Mesenteric fat pad (tissue), 1 donor: ENCODE results near the gene SLC7A9. TPM values are rescaled to one million over a fixed set of nuclear protein-coding genes. Genes with fewer than 3 reads are reported as not detected.

Source experiments
- DNase-seq: peaks from one replicate; pipeline ENCODE4 v3.0.0-alpha.2; 2020; ENCODE audit warnings: low spot score
- total RNA-seq: library from RNA; stranded (reverse); fragmentation: NEBNext Ultra II Directional; extraction: Animal tissue kit (Norgen Biotek cat#: 25700); gene quantifications from one replicate; pipeline ENCODE4 v1.2.1, GENCODE V29; 2021
- donor health status: DM: yes; HTN: yes; CAD: no.

Gene SLC7A9
- total RNA-seq, 1 donor from 2014 or later: 0.29 TPM

GRCh38 chr19:32828643-32829344 is 40.8 kb downstream of the SLC7A9 start:
- peak; percentile 37 for DNase-seq

- no peak for DNase-seq
These were observed 41.4 kb downstream of the SLC7A9 start for GRCh38 chr19:32828139-32828538.

DNA sequence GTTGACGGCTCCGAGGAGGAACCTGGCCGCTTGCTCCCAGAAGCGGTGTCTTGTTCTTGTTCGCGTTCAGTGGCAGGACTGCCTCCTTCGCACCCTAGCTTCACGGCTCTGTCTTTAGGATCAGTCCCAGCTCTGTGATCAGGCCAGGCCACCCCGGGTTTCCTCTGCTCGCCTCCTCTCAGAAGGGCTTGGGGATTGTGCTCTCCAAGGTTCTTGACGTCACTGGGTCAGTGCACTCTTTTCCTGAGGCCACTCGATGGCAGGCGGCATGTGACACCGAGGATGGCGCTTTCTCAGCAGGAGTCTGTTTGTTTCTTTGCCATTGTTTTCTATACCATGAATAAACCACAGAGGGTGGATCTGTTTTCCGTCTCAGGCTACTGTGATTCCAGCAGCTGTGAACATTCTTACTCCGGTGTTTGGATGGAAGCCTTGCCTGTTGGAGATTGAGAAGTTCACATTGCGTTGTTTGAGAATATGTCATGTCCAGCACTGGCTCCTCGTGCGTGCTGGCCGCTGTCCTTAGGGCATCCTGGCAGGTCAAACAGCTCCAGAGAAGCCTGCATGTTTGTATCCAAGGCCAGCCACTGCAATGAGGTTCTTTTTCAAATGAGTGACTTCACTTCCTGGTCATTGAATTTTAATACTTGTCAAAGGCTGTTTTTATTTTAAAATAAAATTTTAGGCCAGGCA is 44.5 kb downstream of the SLC7A9 start:
- peak; percentile 73 for DNase-seq

DNA sequence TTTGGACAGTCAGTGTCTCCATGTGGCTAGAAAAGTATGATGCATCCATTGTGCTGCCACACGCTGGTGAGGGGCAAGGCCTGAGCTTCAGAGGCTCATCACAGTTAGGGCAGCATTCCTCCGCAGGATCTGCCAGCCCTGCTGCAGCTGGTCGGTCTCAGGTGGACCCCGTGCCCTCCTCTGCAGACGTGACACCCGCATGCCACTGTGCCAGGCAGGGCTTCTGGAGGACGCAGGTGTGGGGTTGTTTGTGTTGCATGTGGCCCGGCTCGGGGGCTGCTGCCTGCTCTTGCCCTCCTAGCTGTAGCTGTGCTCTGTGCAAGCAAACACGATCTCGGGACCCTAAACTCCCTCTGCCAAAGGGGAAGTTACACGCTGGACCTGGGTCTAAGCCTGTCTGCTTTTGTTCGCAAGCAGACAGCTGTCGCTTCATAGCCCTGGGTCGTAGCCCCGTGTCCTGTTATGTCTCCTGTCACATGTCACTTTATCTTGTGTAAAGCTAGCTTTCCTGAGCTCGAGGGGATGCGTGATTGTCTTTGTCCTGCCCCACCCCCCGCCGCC is 45.3 kb downstream of the SLC7A9 start:
- DNase-seq: peak; percentile 87

- peak; percentile 59 for DNase-seq
These were observed 45.8 kb downstream of the SLC7A9 start for GRCh38 chr19:32823747-32824102.

DNA sequence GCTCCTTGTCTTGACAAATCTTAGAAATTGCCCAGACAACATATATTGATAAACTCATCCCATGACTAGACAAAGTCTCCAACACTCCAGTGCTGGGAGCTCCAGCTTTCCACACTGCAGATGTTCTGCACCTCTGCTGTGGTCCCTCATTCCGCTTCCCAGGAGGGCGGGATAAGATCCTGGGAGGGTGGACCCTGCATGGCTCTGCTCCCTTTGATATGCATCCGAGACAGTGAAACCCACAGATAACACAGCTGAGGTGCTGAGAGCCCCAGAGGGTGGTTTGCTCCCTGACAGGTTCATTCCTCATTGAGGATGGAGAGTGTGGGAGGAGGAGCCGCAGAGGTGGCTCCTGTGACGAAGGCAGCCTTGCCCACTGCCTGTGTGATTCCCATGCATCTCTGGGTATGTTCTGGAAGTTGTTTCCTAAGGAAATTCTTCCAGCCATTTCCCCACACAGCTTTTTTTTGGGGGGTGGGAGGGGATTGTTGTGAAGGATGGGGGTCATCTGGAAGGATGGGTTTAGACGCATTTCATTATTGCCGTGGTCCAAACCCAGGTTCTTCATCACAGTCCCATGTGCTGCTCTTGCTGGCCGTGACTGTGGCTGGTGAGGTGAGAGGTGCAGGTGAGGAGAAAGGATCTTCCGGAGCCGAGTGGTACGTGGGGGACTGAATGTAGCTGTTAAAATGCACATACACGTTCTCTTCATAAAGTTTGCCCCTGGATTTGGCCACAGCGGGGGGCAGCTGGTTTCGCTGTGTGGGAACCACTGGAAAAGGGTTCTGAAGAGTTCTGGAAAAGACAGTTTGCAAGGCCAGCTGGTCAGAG is 46.4 kb downstream of the SLC7A9 start:
- peak; percentile 67 for DNase-seq

- DNase-seq: peak; percentile 60
These were observed 49.9 kb downstream of the SLC7A9 start for GRCh38 chr19:32819419-32820400.

DNA sequence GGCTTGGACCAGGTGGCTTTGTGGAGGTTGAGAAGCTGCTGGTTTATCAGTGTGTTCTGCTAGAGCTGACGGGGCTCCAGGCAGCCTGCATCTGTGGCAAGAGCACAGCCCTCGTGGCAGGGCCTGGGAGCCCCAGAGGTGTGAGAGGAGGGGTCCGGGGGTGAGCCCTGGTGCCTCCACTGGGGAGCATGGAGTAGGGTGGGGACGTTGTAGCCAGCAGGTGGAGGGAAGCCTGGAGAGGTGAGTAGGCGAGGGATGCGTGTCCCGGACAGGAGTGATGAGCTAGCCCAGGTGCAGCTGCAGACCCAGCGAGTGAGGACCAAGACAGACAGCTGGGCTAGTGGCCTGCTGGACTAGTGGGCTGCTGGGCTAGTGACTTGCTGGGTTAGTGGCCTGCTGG is 51.0 kb downstream of the SLC7A9 start:
- peak; percentile 72 for DNase-seq

DNA sequence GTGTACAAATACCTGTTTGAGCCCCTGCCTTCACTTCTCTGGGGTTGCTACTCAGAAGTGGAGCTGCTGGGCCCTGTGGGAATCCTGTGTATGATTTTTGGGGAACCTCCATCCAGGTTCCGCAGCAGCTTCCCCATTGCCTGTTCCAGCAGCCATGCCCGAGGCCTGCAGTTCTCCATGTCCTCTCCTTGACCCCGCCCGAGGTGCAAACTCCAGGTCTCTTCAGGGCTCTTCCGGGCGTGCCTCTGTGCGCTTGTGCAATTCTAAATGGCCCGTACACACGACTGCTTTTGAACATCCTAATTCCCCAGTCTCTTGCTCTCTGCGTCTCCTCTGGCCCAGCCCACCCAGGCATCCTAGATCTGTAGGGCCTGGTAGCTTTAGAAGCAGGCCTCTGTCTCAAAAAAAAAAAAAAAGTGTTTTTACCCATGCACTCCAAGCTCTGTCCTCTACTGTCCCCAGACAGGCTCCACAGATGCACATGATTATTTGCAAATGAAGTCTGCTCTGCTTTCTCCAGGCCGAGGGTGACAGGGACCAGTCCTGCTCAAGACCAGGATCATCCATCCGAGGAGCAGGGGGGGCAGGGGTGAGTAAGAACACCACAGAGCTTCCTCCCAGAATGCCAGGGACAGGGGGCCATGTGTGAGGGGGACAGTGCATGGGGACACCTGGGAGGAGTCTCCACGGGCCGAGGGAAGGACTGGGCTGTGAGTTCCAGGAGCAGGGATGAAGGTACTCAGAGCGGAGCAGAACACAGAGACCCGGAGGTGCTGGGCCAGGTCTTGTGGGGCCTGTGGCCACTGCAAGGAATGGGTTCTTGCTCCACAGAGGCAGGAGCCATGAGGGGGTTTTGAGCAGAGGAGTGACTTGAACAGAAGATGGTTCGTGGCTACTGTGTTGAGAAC is 51.7 kb downstream of the SLC7A9 start:
- DNase-seq: peak; percentile 68

DNA sequence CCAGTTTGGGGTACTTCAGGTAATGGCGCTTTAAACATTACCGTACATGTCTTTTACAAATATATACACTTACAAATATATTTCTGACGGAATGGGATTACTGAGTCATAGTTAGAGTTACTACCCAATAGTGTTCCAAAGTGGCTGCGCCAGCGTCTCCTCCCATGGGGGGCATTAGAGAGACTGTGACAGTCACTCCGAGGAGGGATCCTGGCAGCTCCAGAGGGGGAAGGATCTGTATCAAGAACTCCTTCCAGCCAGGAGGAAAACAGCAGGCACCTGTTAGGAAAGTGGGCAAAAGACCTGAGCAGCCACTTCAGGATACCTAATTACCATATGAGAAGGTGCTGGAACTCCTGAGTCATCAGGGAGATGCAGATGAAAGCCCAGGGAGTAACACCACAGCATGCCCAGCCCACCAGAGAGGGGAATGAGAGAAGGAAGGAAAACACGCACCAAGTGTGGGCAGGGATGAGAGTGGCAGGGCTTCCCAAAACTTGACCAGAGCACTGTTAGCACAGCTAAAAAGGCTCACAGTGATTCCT is 52.9 kb downstream of the SLC7A9 start:
- peak; percentile 55 for DNase-seq

- no peak for DNase-seq
These were observed 54.9 kb downstream of the SLC7A9 start for GRCh38 chr19:32814624-32815023.

DNA sequence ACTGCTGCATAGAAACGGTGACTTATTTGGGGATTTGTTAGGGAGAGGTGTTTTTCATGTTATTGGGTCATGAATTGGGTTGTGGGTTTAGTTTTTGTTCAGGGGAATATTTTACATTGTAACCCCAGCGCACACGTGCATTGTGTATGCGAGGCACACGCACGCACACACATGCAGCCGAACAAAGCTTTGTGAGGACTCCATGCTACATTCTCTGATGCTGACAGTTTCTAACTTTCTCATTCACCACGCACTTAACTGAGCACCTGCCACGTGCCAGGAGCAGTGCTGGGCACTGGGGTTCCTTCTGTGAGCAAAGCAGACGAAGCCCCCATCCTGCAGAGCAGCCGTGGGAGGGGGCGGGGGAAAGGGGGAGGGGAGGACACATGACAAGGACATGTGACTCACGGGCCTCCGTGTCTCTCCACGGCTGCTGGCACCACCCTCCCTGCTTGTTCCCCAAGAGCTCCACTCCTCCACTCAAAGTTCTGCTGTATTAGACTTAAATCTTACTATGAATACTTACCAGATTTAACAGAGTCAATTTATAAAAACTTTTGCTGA is 55.6 kb downstream of the SLC7A9 start:
- no peak for DNase-seq

DNA sequence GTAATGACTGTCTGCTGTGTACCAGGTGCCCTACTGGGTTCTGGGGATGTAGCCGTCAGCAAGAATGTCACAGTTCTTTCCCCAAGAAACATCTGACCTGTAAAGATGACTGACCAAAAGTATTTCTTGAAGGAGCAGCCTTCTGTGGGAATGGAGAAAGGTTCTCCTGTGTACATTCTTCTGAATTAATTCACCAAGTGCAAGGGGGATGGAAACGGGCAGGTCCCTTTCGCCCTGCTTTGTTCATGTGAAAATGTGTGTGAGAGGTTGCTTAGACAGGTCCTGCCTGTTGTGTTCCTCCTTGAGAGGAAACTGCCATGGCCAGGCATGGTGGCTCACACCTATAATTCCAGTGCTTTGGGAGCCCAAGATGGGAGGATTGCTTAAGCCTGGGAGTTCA is 57.0 kb downstream of the SLC7A9 start:
- DNase-seq: no peak

- DNase-seq: no peak
These were observed 57.5 kb downstream of the SLC7A9 start for GRCh38 chr19:32812036-32812435.

- DNase-seq: no peak
These were observed 58.4 kb downstream of the SLC7A9 start for GRCh38 chr19:32811151-32811550.

- no peak for DNase-seq
These were observed 59.1 kb downstream of the SLC7A9 start for GRCh38 chr19:32810452-32810851.

DNA sequence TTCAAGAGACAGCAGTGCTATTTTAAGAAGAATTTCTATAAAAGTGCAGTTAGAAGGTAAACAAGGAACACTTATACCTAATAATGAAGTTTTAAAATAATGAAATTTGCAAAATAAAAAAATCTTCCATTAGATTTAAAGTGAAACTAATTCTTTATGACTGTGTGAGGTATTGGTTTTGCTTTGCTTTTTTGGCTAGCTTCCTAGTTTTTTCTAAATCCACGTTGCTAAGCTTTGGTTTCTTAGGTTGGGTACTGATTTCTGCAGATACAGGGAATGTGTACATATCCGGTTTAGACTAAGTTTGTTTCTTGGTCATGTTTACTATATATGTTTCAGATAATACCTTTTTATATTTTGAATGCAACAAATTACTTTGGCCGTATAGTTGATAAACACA is 59.8 kb downstream of the SLC7A9 start:
- DNase-seq: no peak

- DNase-seq: no peak
These were observed 60.3 kb downstream of the SLC7A9 start for GRCh38 chr19:32809254-32809653.

- no peak for DNase-seq
These were observed 61.3 kb downstream of the SLC7A9 start for GRCh38 chr19:32808236-32808635.
